Peyer's patch (tissue), 4 donors: ENCODE results near the gene VPS52.

Experiments
- POLR2A ChIP-seq, 2 donors: fragments of 450-650 bp; IDR thresholded peaks; one replicate each; pipeline ENCODE4 v1.5.1; 2017; ENCODE audit warnings: antibody characterized with exemption in 2 of 2, mild to moderate bottlenecking in 2 of 2, moderate library complexity in 2 of 2
- TF ChIP-seq, protein P1 (sequence below), 6 experiments: fragments of 450-650 bp in 4 of 6; fragments of 200-600 bp in 2 of 6; sonication (generic) in 1 of 6; IDR thresholded peaks; one replicate each; pipeline ENCODE4 v1.5.1; 2017 to 2019; ENCODE audit warnings: antibody characterized with exemption in 6 of 6, mild to moderate bottlenecking in 3 of 6, moderate library complexity in 1 of 6

DNA sequence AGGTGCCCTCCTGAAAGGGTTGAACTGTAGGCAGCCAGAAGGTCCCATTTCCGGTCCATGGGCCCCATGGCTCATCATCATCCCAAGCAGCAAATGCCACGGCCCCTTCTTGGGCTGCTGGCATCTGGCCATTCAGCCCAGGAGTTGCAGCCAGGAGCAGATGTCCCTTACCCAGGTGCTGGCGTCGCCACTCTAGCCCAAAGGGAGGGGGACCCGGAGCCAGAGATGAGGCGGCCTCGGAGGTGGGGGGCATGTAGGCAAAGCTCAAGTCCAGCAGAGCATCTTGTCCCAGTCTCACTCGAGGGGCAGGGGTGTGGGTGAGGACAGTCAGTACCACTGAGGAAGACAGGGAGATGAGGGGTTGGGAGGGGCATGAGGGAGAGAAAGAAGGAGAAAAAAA is 33.4 kb upstream of the VPS52 start:
- TF ChIP-seq, protein P1, sequence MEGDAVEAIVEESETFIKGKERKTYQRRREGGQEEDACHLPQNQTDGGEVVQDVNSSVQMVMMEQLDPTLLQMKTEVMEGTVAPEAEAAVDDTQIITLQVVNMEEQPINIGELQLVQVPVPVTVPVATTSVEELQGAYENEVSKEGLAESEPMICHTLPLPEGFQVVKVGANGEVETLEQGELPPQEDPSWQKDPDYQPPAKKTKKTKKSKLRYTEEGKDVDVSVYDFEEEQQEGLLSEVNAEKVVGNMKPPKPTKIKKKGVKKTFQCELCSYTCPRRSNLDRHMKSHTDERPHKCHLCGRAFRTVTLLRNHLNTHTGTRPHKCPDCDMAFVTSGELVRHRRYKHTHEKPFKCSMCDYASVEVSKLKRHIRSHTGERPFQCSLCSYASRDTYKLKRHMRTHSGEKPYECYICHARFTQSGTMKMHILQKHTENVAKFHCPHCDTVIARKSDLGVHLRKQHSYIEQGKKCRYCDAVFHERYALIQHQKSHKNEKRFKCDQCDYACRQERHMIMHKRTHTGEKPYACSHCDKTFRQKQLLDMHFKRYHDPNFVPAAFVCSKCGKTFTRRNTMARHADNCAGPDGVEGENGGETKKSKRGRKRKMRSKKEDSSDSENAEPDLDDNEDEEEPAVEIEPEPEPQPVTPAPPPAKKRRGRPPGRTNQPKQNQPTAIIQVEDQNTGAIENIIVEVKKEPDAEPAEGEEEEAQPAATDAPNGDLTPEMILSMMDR (IDR thresholded peaks at IDR 0.05): no peak
- no peak for TF ChIP-seq POLR2A (IDR thresholded peaks at IDR 0.05)
